IMR-90 (cell line): ENCODE results near the gene SEPTIN3.

Experiments
- BHLHE40 ChIP-seq: fragments of 150-350 bp; IDR thresholded peaks from 2 replicates; pipeline ENCODE4 v1.6.1; 2016; ENCODE audit warnings: mild to moderate bottlenecking, low read depth, low read length
- CEBPB ChIP-seq: IDR thresholded peaks from 2 replicates; pipeline ENCODE4 v1.6.1; 2012; ENCODE audit warnings: low read depth, low read length, improper control_type of control experiment
- CTCF ChIP-seq: conservative IDR thresholded peaks from 2 replicates; pipeline ENCODE4 v1.5.1; 2012; ENCODE audit warnings: mild to moderate bottlenecking, low read depth, low read length, improper control_type of control experiment
- POLR2A ChIP-seq: IDR thresholded peaks from 2 replicates; pipeline ENCODE4 v1.6.1; 2012; ENCODE audit warnings: mild to moderate bottlenecking, low read depth, low read length

DNA sequence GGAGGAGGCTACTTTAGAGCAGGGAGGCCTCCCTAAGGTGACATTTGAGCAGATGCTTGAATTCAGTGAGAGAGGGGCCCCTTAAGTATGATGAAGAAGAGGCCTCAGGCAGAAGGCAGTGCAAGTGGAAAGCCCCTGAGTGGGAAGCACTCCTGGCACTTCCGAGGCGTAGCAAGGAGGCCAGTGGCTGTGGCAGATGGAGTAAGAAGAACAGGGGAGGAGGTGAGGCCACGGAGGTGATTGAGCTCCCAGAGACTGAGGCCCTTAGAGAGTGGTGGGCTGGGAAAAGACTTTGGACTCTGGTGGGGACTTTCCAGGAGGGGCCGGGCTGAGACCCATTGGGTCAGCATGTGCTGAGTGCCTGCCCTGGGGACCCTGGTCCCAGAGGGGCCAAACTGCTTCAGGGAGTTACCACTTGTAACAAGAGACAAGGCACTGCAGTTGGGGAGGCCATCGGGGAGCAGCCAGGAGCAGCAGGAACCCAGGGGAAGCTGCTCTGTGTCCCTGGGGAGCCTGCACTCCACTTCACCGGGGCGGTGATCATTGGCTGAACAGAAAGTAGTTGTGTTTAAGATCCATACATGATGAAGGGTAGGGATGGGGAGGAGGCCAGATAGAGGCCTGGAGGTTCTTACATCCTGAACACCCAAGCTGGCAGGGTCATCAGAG lies 19.8 kb upstream of the SEPTIN3 start:
- no peak for TF ChIP-seq CTCF
- TF ChIP-seq BHLHE40 = no peak
- TF ChIP-seq CEBPB = no peak
- TF ChIP-seq POLR2A = no peak
